HG03469 (cell line): ENCODE data around the gene KRTAP12-4.
"Not testable (repeated sequence)": the region's sequence is repeated elsewhere in the genome, so short reads cannot be mapped to it uniquely, and the experiment has no call there.

Experiments used
- ATAC-seq: cut with Tn5 transposase; IDR thresholded peaks from one replicate; pipeline ENCODE4 v1.9.1; 2021; ENCODE audit warnings: mild to moderate bottlenecking, moderate library complexity, moderate number of reproducible peaks; ENCODE audit not compliant: unreplicated experiment

The KRTAP12-4 gene

GRCh38 chr21:44613386-44614155 is 40.9 kb downstream of the KRTAP12-4 start:
- ATAC-seq: no peak

GRCh38 chr21:44612669-44613229 is 41.7 kb downstream of the KRTAP12-4 start:
- no peak for ATAC-seq

- no peak for ATAC-seq
These were observed 42.4 kb downstream of the KRTAP12-4 start, which contains the start of gene KRTAP10-8 for GRCh38 chr21:44612029-44612486. TSS of gene KRTAP10-8 (plus strand) at chr21:44612079. CDS start at chr21:44612101, 22 bp downstream.

- ATAC-seq: no peak
These were observed 42.9 kb downstream of the KRTAP12-4 start for GRCh38 chr21:44611551-44611950.

- ATAC-seq: not testable (repeated sequence)
These were observed 44.2 kb downstream of the KRTAP12-4 start for GRCh38 chr21:44610157-44610843.

- ATAC-seq: no peak
These were observed 45.3 kb downstream of the KRTAP12-4 start for GRCh38 chr21:44609193-44609592.

GRCh38 chr21:44606495-44606894 is 48.0 kb downstream of the KRTAP12-4 start:
- ATAC-seq: no peak
